ENCODE results near the gene SPAG9.

SPAG9 gene

GRCh38 chr17:51120739-51121619 lies at the start of gene SPAG9:
Gene SPAG9, minus strand, starts transcription at chr17:51120868. Its CDS starts 212 bp downstream, at chr17:51120656.
- DNase-seq, result peak; percentile 98

- no peak for DNase-seq
Measured at GRCh38 chr17:51169340-51169739, 48.7 kb upstream of the SPAG9 start.

- peak; percentile 77 for DNase-seq
Measured at GRCh38 chr17:51166987-51167931, 46.6 kb upstream of the SPAG9 start.

- DNase-seq, result peak; percentile 94
Measured at GRCh38 chr17:51166198-51166986, 45.7 kb upstream of the SPAG9 start, which contains the start of gene NME2. Gene NME2, plus strand, starts transcription at chr17:51166411. Its CDS starts 420 bp downstream, at chr17:51166831.

- no peak for DNase-seq
Measured at GRCh38 chr17:51165680-51166197, 45.1 kb upstream of the SPAG9 start.

GRCh38 chr17:51164911-51165679 lies 44.4 kb upstream of the SPAG9 start:
- no peak for DNase-seq

- no peak for DNase-seq
Measured at GRCh38 chr17:51161541-51161940, 40.9 kb upstream of the SPAG9 start.

GRCh38 chr17:51159604-51160003 lies 38.9 kb upstream of the SPAG9 start:
- no peak for DNase-seq

- no peak for DNase-seq
Measured at GRCh38 chr17:51155416-51155815, 34.7 kb upstream of the SPAG9 start.

- DNase-seq, result no peak
Measured at GRCh38 chr17:51154176-51154575, 33.5 kb upstream of the SPAG9 start.

- peak; percentile 99 for DNase-seq
Measured at GRCh38 chr17:51153210-51154072, 32.8 kb upstream of the SPAG9 start, which contains the start of gene NME1. Gene NME1, plus strand, starts transcription at chr17:51153559. Its CDS starts 2,096 bp downstream, at chr17:51155655.

GRCh38 chr17:51152766-51153209 lies 32.1 kb upstream of the SPAG9 start:
- DNase-seq, result no peak

GRCh38 chr17:51150932-51151331 lies 30.3 kb upstream of the SPAG9 start:
- DNase-seq, result no peak

GRCh38 chr17:51149163-51149562 lies 28.5 kb upstream of the SPAG9 start:
- DNase-seq, result no peak

- DNase-seq, result no peak
Measured at GRCh38 chr17:51147650-51148049, 27.0 kb upstream of the SPAG9 start.

GRCh38 chr17:51144266-51145022 lies 23.8 kb upstream of the SPAG9 start:
- no peak for DNase-seq

GRCh38 chr17:51142597-51142996 lies 21.9 kb upstream of the SPAG9 start:
- DNase-seq, result no peak

- DNase-seq, result no peak
Measured at GRCh38 chr17:51135956-51136355, 15.3 kb upstream of the SPAG9 start.

GRCh38 chr17:51133365-51133764 lies 12.7 kb upstream of the SPAG9 start:
- no peak for DNase-seq

GRCh38 chr17:51132964-51133319 lies 12.3 kb upstream of the SPAG9 start:
- DNase-seq, result no peak

All from right forelimb (tissue), 1 donor.